Measurements from ENCODE around the gene EZR.
"Not testable (repeated sequence)": the region's sequence is repeated elsewhere in the genome, so short reads cannot be mapped to it uniquely, and the experiment has no call there.

EZR gene

DNA sequence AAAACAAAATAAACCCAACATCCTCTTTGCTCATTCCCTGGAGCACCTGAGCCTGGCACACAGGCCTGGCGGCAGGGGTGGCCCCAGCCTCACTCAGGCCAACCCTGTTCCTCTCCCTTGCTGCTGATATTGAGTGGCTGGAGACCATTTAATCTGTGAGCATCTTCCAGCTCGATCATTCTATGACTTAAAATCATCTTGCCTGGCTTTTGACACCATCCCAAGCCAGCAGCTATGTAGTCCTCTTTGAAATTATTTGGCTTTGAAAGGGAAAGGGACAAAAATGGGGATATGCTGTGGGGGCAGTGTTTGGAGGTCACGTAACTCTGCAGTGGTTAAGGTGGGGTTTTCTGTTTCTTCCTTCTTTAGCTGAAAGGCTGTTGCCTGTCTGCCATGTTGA lies 22.8 kb downstream of the EZR start:
- Histone ChIP-seq H3K36me3 (replicated peaks; ENCODE audit: insufficient read depth, low read length) (no peaks in the 10 kb centered on the region), H3K79me2 (ENCODE audit: low read length) (peaks cover 97% of the 10 kb centered on the region), H3K4me2 (ENCODE audit: low read depth, low read length) (no peak overlapping the region), H3K9me3 (replicated peaks; ENCODE audit: insufficient read depth, low read length) (no peaks in the 10 kb centered on the region), H3K9ac (ENCODE audit: low read length) (no peak overlapping the region), H4K20me1 (ENCODE audit: insufficient read depth, low read length) (no peaks in the 10 kb centered on the region; the same call in 1 of the 2 replicates), H2AFZ (ENCODE audit: low read length) (no peak overlapping the region), H3K27ac (ENCODE audit: low read length) (no peak overlapping the region), H3K4me1 (ENCODE audit: low read length) (0 out of 2 replicates have a peak, but pooled peaks cover 6% of the 10 kb centered on the region), H3K9me2 (replicated peaks; ENCODE audit: insufficient read depth, low read length) (no peaks in the 10 kb centered on the region), H3K27me3 (replicated peaks; ENCODE audit: insufficient read depth, low read length) (no peaks in the 10 kb centered on the region), H3F3A (ENCODE audit: insufficient read depth, low read length) (no peaks in the 10 kb centered on the region), H3K4me3 (ENCODE audit: low read length) (no peak overlapping the region)
- no peak for DNase-seq
- TF ChIP-seq EZH2phosphoT487 (IDR thresholded peaks at IDR 0.05; ENCODE audit: low read length) = no peak
- no peak for TF ChIP-seq EZH2 (optimal IDR thresholded peaks at IDR 0.05; ENCODE audit: low read depth, low read length)
- TF ChIP-seq, protein P1, sequence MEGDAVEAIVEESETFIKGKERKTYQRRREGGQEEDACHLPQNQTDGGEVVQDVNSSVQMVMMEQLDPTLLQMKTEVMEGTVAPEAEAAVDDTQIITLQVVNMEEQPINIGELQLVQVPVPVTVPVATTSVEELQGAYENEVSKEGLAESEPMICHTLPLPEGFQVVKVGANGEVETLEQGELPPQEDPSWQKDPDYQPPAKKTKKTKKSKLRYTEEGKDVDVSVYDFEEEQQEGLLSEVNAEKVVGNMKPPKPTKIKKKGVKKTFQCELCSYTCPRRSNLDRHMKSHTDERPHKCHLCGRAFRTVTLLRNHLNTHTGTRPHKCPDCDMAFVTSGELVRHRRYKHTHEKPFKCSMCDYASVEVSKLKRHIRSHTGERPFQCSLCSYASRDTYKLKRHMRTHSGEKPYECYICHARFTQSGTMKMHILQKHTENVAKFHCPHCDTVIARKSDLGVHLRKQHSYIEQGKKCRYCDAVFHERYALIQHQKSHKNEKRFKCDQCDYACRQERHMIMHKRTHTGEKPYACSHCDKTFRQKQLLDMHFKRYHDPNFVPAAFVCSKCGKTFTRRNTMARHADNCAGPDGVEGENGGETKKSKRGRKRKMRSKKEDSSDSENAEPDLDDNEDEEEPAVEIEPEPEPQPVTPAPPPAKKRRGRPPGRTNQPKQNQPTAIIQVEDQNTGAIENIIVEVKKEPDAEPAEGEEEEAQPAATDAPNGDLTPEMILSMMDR (IDR thresholded peaks at IDR 0.05; ENCODE audit: low read length) = no peak

DNA sequence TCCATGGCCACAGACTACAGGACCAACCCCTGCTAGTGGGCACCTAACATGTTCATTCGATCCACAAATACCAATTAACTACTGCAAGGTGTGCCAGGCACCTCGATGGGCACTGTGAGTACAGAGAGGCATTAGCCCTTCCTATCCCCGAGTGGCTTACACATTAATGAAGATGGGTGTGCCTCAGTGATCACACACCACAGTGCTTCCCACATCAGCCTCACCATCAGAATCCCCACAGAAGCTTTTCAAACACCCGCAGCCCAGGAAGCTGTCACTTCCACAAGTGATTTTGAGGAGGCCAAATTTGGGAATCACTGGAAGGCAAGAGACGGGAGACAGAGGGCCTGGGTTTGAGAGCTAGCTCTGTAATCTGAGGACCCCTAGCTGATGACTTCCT lies 23.7 kb downstream of the EZR start:
- Histone ChIP-seq H3K27me3 (replicated peaks; ENCODE audit: insufficient read depth, low read length) (no peaks in the 10 kb centered on the region), H3K79me2 (ENCODE audit: low read length) (peaks cover 97% of the 10 kb centered on the region), H3K4me3 (ENCODE audit: low read length) (no peak overlapping the region), H3K9ac (ENCODE audit: low read length) (no peak overlapping the region), H3K9me2 (replicated peaks; ENCODE audit: insufficient read depth, low read length) (no peaks in the 10 kb centered on the region), H3K4me2 (ENCODE audit: low read depth, low read length) (no peak overlapping the region), H3K36me3 (replicated peaks; ENCODE audit: insufficient read depth, low read length) (no peaks in the 10 kb centered on the region), H4K20me1 (ENCODE audit: insufficient read depth, low read length) (peaks cover 3% of the 10 kb centered on the region; the same call in 1 of the 2 replicates), H3K27ac (ENCODE audit: low read length) (no peak overlapping the region), H3K4me1 (ENCODE audit: low read length) (0 out of 2 replicates have a peak, but pooled peaks cover 6% of the 10 kb centered on the region), H3K9me3 (replicated peaks; ENCODE audit: insufficient read depth, low read length) (no peaks in the 10 kb centered on the region), H2AFZ (ENCODE audit: low read length) (no peak overlapping the region), H3F3A (ENCODE audit: insufficient read depth, low read length) (no peaks in the 10 kb centered on the region)
- no peak for DNase-seq
- TF ChIP-seq EZH2phosphoT487 (IDR thresholded peaks at IDR 0.05; ENCODE audit: low read length) (no peak), EZH2 (optimal IDR thresholded peaks at IDR 0.05; ENCODE audit: low read depth, low read length) (no peak)
- TF ChIP-seq, protein P1 (IDR thresholded peaks at IDR 0.05; ENCODE audit: low read length) = no peak

DNA sequence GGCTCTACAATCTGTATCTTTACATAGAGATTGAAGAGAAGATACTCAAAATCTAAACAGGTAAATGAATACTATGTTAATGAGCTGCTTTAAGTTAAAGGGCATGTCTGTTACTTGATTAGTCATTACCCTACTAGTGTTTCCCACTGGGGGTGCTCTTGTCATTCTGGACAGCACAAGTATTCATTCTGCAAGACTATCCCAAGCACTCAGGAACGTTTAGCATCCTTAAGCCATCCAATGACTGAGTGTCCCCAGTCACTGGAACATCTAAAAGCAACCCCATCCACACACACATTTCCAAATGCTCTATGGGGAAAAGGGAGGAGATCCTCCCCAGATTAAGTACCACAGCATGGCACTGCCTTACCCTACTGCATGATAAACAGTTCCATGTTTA lies 25.7 kb downstream of the EZR start:
- H3K36me3 ChIP-seq (replicated peaks; ENCODE audit: insufficient read depth, low read length) = no peaks in the 10 kb centered on the region
- H4K20me1 ChIP-seq (ENCODE audit: insufficient read depth, low read length) = peaks cover 3% of the 10 kb centered on the region; the same call in 1 of the 2 replicates
- no peak overlapping the region for H3K9ac ChIP-seq (ENCODE audit: low read length)
- no peak overlapping the region for H3K4me2 ChIP-seq (ENCODE audit: low read depth, low read length)
- no peak overlapping the region for H3K4me3 ChIP-seq (ENCODE audit: low read length)
- no peaks in the 10 kb centered on the region for H3K9me2 ChIP-seq (replicated peaks; ENCODE audit: insufficient read depth, low read length)
- no peak overlapping the region for H2AFZ ChIP-seq (ENCODE audit: low read length)
- TF ChIP-seq EZH2phosphoT487 (IDR thresholded peaks at IDR 0.05; ENCODE audit: low read length) = no peak
- TF ChIP-seq, protein P1 (IDR thresholded peaks at IDR 0.05; ENCODE audit: low read length) = peak; percentile 30
- H3K27me3 ChIP-seq (replicated peaks; ENCODE audit: insufficient read depth, low read length) = no peaks in the 10 kb centered on the region
- H3K9me3 ChIP-seq (replicated peaks; ENCODE audit: insufficient read depth, low read length) = no peaks in the 10 kb centered on the region
- 0 out of 2 replicates have a peak, but pooled peaks cover 6% of the 10 kb centered on the region for H3K4me1 ChIP-seq (ENCODE audit: low read length)
- no peak overlapping the region for H3K27ac ChIP-seq (ENCODE audit: low read length)
- peak; percentile 15 for DNase-seq
- no peaks in the 10 kb centered on the region for H3F3A ChIP-seq (ENCODE audit: insufficient read depth, low read length)
- peaks cover 95% of the 10 kb centered on the region for H3K79me2 ChIP-seq (ENCODE audit: low read length)

DNA sequence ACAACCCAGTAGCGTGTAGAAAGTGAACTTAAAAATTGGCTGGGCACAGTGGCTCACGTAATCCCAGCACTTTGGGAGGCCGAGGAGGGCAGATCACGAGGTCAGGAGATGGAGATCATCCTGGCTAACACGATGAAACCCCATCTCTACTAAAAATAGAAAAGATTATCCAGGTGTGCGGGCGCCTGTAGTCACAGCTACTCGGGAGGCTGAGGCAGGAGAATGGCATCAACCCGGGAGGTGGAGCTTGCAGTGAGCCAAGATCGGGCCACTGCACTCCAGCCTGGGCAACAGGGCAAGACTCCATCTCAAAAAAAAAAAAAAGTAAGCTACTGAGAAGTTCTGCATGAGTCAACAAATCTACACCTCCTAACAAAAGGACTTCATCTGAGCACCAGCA lies 26.7 kb downstream of the EZR start:
- H3F3A ChIP-seq (ENCODE audit: insufficient read depth, low read length); H3K27ac ChIP-seq (ENCODE audit: low read length); H3K27me3 ChIP-seq (replicated peaks; ENCODE audit: insufficient read depth, low read length); H4K20me1 ChIP-seq (ENCODE audit: insufficient read depth, low read length); H3K36me3 ChIP-seq (replicated peaks; ENCODE audit: insufficient read depth, low read length); H3K9me2 ChIP-seq (replicated peaks; ENCODE audit: insufficient read depth, low read length); H3K4me2 ChIP-seq (ENCODE audit: low read depth, low read length); H3K9ac ChIP-seq (ENCODE audit: low read length); H3K9me3 ChIP-seq (replicated peaks; ENCODE audit: insufficient read depth, low read length); DNase-seq; H2AFZ ChIP-seq (ENCODE audit: low read length); H3K4me3 ChIP-seq (ENCODE audit: low read length); H3K4me1 ChIP-seq (ENCODE audit: low read length): not testable (repeated sequence)
- peaks cover 94% of the 10 kb centered on the region for H3K79me2 ChIP-seq (ENCODE audit: low read length)
